B cell (primary cell): ENCODE measurements around the gene SEMA3A.

ENCODE experiments used
- EZH2 ChIP-seq: IDR thresholded peaks from 2 replicates; pipeline ENCODE4 v1.6.1; 2012; ENCODE audit warnings: borderline replicate concordance, low read depth, mild to moderate bottlenecking, moderate library complexity, low read length; ENCODE audit not compliant: insufficient read depth, poor library complexity, severe bottlenecking
- TF ChIP-seq, protein P1 (sequence below): fragments of 200-600 bp; IDR thresholded peaks from one replicate; pipeline ENCODE4 v1.8.0; 2022; ENCODE audit warnings: antibody characterized with exemption, mild to moderate bottlenecking

GRCh38 chr7:84081973-84082522 lies 112.5 kb downstream of the SEMA3A start:
- TF ChIP-seq, protein P1, sequence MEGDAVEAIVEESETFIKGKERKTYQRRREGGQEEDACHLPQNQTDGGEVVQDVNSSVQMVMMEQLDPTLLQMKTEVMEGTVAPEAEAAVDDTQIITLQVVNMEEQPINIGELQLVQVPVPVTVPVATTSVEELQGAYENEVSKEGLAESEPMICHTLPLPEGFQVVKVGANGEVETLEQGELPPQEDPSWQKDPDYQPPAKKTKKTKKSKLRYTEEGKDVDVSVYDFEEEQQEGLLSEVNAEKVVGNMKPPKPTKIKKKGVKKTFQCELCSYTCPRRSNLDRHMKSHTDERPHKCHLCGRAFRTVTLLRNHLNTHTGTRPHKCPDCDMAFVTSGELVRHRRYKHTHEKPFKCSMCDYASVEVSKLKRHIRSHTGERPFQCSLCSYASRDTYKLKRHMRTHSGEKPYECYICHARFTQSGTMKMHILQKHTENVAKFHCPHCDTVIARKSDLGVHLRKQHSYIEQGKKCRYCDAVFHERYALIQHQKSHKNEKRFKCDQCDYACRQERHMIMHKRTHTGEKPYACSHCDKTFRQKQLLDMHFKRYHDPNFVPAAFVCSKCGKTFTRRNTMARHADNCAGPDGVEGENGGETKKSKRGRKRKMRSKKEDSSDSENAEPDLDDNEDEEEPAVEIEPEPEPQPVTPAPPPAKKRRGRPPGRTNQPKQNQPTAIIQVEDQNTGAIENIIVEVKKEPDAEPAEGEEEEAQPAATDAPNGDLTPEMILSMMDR = no peak
- TF ChIP-seq EZH2 = no peak
